SU-DHL-6 (cell line): ENCODE measurements around the gene SAP25.

Experiments used
- EZH2phosphoT487 ChIP-seq: fragments of 200-600 bp; sonication (generic), shearing (Covaris generic); conservative IDR thresholded peaks from 2 replicates; pipeline ENCODE4 v1.6.1; 2018; ENCODE audit warnings: mild to moderate bottlenecking, antibody characterized with exemption, low read length, moderate library complexity, mixed read lengths
- TF ChIP-seq, protein P1 (sequence below): fragments of 200-600 bp; sonication (generic); IDR thresholded peaks from one replicate; pipeline ENCODE4 v1.5.1; 2017; ENCODE audit warnings: antibody characterized with exemption, mild to moderate bottlenecking, low read length, moderate library complexity; ENCODE audit not compliant: insufficient read depth, poor library complexity, severe bottlenecking

DNA sequence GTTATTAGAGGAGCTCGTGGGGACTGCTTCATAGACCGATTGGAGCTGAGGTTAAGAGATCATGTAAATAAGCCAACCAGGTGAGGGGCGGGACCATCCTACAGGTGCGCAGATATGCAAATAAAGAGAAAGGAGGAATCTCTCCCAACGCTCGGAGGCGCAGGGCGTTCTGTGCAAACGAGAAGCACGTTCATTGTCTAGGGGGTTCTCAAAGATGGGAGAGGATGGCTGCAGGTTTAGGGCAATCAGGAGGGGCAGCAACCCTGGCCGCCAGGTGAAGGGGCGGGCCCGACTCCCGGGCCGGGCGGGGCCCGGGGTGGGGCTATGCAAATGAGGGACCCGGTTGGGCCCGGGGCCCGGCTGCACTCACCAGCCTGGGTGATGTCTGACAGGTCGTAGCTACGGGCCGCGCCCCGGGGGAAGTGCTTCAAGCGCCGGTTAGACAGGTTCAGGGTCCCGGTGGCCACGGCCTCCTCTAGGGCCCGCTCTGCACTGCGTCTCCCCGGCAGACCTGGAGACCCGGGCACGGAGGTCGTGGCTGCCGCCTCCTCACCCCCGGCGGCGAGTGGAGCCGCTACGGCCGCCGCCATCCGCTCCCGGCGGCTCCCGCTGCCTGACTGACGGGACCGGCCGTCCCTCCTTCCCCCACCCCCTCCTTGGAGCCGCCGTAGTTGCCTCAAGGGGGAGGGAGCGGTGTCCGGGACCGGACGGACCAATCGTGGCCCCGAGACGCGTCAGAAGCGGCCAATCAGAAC lies 12.0 kb upstream of the SAP25 start, which contains the start of gene LRCH4:
- TF ChIP-seq EZH2phosphoT487 = no peak
- TF ChIP-seq, protein P1, sequence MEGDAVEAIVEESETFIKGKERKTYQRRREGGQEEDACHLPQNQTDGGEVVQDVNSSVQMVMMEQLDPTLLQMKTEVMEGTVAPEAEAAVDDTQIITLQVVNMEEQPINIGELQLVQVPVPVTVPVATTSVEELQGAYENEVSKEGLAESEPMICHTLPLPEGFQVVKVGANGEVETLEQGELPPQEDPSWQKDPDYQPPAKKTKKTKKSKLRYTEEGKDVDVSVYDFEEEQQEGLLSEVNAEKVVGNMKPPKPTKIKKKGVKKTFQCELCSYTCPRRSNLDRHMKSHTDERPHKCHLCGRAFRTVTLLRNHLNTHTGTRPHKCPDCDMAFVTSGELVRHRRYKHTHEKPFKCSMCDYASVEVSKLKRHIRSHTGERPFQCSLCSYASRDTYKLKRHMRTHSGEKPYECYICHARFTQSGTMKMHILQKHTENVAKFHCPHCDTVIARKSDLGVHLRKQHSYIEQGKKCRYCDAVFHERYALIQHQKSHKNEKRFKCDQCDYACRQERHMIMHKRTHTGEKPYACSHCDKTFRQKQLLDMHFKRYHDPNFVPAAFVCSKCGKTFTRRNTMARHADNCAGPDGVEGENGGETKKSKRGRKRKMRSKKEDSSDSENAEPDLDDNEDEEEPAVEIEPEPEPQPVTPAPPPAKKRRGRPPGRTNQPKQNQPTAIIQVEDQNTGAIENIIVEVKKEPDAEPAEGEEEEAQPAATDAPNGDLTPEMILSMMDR = no peak
